ENCODE results near the gene VCAN. TPM values are rescaled to one million over a fixed set of nuclear protein-coding genes. Genes with fewer than 3 reads are reported as not detected.

VCAN gene
- total and polyA plus RNA-seq, 2 donors from 2014 or later, result 2.1 to 226 TPM

DNA sequence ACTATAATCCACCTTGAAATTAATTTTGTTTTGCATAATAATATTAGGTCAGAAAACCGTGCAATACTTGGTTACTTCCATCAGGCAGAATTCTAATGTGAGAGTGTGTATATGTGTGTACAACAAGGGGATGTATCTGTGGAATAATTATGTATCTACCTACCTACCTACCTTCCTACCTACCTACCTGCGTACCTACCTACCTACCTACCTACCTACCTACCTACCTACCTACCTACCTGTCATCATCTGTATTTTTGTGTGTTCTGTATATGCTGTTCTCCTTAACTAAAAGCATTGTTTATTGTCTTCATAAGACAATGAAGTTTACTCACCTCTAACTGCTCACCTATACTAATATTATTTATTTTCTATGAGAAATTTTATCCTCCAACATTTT is 52.8 kb downstream of the VCAN start:
- H3K27ac ChIP-seq (ENCODE audit: low read depth in 2 of 2, low read length in 2 of 2), result no peak overlapping the region
- no peaks in the 10 kb centered on the region for H3K4me1 ChIP-seq (ENCODE audit: control insufficient read depth in 2 of 3, insufficient read depth in 2 of 3, low read depth in 1 of 3, low read length in 3 of 3)
- intact Hi-C loops (cut with DNase I), result no loop called here
- no peak for DNase-seq
- no peaks in the 10 kb centered on the region for H3K27me3 ChIP-seq (ENCODE audit: control insufficient read depth, insufficient read depth, low read length)
- no peaks in the 10 kb centered on the region for H3K9me3 ChIP-seq (ENCODE audit: control insufficient read depth in 2 of 3, insufficient read depth in 1 of 3, low read length in 3 of 3)
- H3K9ac ChIP-seq (ENCODE audit: low read length in 3 of 3), result no peak overlapping the region
- TF ChIP-seq, protein P1, sequence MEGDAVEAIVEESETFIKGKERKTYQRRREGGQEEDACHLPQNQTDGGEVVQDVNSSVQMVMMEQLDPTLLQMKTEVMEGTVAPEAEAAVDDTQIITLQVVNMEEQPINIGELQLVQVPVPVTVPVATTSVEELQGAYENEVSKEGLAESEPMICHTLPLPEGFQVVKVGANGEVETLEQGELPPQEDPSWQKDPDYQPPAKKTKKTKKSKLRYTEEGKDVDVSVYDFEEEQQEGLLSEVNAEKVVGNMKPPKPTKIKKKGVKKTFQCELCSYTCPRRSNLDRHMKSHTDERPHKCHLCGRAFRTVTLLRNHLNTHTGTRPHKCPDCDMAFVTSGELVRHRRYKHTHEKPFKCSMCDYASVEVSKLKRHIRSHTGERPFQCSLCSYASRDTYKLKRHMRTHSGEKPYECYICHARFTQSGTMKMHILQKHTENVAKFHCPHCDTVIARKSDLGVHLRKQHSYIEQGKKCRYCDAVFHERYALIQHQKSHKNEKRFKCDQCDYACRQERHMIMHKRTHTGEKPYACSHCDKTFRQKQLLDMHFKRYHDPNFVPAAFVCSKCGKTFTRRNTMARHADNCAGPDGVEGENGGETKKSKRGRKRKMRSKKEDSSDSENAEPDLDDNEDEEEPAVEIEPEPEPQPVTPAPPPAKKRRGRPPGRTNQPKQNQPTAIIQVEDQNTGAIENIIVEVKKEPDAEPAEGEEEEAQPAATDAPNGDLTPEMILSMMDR (IDR thresholded peaks at IDR 0.05; ENCODE audit: borderline replicate concordance, extremely low read depth, insufficient read depth), result no peak
- no peak overlapping the region for H3K4me3 ChIP-seq (ENCODE audit: low read length in 3 of 3)
- peaks cover 0 to 12% (median 0%) of the 10 kb centered on the region in 3 donors for H3K36me3 ChIP-seq (ENCODE audit: control insufficient read depth in 2 of 3, insufficient read depth in 3 of 3, low read length in 3 of 3)
- no peak for FAIRE-seq

DNA sequence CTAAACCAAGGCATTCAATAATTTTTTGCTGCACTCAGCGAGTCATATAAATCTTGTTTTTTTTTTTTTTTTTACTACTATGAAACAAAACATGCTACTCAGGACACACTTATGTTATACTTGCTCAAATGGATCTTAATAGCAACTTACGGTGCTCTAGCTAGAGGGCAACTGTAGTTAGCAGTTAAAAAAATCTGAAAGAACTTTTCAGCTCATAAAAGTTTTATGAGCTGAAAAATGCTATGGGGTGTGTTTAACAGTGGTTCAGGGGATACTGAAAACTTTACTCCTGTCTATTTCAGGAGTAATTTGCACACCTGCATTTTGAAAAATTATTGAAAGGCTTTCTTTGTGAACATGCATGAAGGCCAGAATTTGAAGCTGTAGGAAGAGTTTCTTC is 53.4 kb downstream of the VCAN start:
- H3K4me1 ChIP-seq (ENCODE audit: control insufficient read depth in 2 of 3, insufficient read depth in 2 of 3, low read depth in 1 of 3, low read length in 3 of 3), result no peaks in the 10 kb centered on the region
- H3K27ac ChIP-seq (ENCODE audit: low read depth in 2 of 2, low read length in 2 of 2), result no peak overlapping the region
- intact Hi-C loops (cut with DNase I), result no loop called here
- H3K36me3 ChIP-seq (ENCODE audit: control insufficient read depth in 2 of 3, insufficient read depth in 3 of 3, low read length in 3 of 3), result peaks cover 0 to 6% (median 0%) of the 10 kb centered on the region in 3 donors
- TF ChIP-seq, protein P1 (IDR thresholded peaks at IDR 0.05; ENCODE audit: borderline replicate concordance, extremely low read depth, insufficient read depth), result no peak
- no peak overlapping the region for H3K4me3 ChIP-seq (ENCODE audit: low read length in 3 of 3)
- no peak overlapping the region for H3K9ac ChIP-seq (ENCODE audit: low read length in 3 of 3)
- no peaks in the 10 kb centered on the region for H3K27me3 ChIP-seq (ENCODE audit: control insufficient read depth, insufficient read depth, low read length)
- FAIRE-seq (no peak), DNase-seq (no peak)
- H3K9me3 ChIP-seq (ENCODE audit: control insufficient read depth in 2 of 3, insufficient read depth in 1 of 3, low read length in 3 of 3), result no peaks in the 10 kb centered on the region

DNA sequence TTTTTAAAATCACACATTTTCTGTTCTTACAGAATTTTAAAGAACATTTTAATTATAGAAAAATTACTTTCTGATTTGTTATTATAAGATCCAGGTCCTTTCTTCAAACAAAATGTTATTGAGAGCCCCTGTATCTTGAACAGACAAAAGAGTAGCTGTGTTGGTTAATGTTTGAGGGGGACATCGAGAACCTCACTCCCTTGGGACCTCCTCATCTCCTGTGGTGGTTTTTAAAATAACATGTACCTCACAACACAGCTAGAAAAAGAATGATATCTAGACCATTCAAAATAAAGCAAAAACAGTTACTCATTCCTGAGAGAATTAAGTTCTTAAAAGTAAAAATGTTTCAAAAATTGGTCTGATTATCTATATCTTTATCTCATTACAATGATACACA is 54.7 kb downstream of the VCAN start:
- Histone ChIP-seq H3K27ac (ENCODE audit: low read depth in 2 of 2, low read length in 2 of 2) (no peak overlapping the region), H3K36me3 (ENCODE audit: control insufficient read depth in 2 of 3, insufficient read depth in 3 of 3, low read length in 3 of 3) (peaks cover 0 to 2% (median 0%) of the 10 kb centered on the region in 3 donors), H3K4me1 (ENCODE audit: control insufficient read depth in 2 of 3, insufficient read depth in 2 of 3, low read depth in 1 of 3, low read length in 3 of 3) (no peaks in the 10 kb centered on the region), H3K9me3 (ENCODE audit: control insufficient read depth in 2 of 3, insufficient read depth in 1 of 3, low read length in 3 of 3) (no peaks in the 10 kb centered on the region), H3K9ac (ENCODE audit: low read length in 3 of 3) (no peak overlapping the region), H3K27me3 (ENCODE audit: control insufficient read depth, insufficient read depth, low read length) (no peaks in the 10 kb centered on the region), H3K4me3 (ENCODE audit: low read length in 3 of 3) (no peak overlapping the region)
- FAIRE-seq (no peak), DNase-seq (no peak)
- TF ChIP-seq, protein P1 (IDR thresholded peaks at IDR 0.05; ENCODE audit: borderline replicate concordance, extremely low read depth, insufficient read depth), result no peak
- intact Hi-C loops (cut with DNase I), result no loop called here

DNA sequence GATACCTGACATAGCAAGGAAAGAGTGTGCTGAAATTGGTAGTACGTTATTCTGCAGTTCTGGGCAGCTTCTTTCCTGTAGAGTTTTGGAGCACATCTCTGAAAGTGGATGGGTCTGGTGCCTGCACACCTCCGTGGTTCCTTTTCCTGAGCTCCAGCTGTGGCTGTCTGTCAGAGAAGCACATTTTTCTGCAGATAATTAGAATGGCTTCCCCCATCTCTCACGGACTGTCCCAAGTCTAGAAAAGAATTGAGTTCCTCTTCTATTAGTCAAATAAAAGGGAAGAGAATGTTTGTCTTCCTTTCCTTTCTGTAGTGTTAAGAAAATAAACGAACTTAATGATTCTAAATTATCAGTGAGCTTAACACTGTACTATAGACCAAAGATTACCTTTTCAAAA is 55.7 kb downstream of the VCAN start:
- TF ChIP-seq, protein P1 (IDR thresholded peaks at IDR 0.05; ENCODE audit: borderline replicate concordance, extremely low read depth, insufficient read depth), result no peak
- DNase-seq, result no peak
- Histone ChIP-seq H3K27me3 (ENCODE audit: control insufficient read depth, insufficient read depth, low read length) (no peaks in the 10 kb centered on the region), H3K4me1 (ENCODE audit: control insufficient read depth in 2 of 3, insufficient read depth in 2 of 3, low read depth in 1 of 3, low read length in 3 of 3) (no peaks in the 10 kb centered on the region), H3K36me3 (ENCODE audit: control insufficient read depth in 2 of 3, insufficient read depth in 3 of 3, low read length in 3 of 3) (peaks cover 0 to 2% (median 0%) of the 10 kb centered on the region in 3 donors), H3K4me3 (ENCODE audit: low read length in 3 of 3) (no peak overlapping the region), H3K9me3 (ENCODE audit: control insufficient read depth in 2 of 3, insufficient read depth in 1 of 3, low read length in 3 of 3) (no peaks in the 10 kb centered on the region), H3K9ac (ENCODE audit: low read length in 3 of 3) (no peak overlapping the region), H3K27ac (ENCODE audit: low read depth in 2 of 2, low read length in 2 of 2) (no peak overlapping the region)
- FAIRE-seq, result no peak
- intact Hi-C loops (cut with DNase I), result no loop called here

Data from kidney (tissue), 14 donors.